ENCODE data around the gene BCL11B. TPM values are rescaled to one million over a fixed set of nuclear protein-coding genes. Genes with fewer than 3 reads are reported as not detected.

BCL11B gene
- total and polyA plus RNA-seq, 2 donors = 15.1 to 55.5 TPM

DNA sequence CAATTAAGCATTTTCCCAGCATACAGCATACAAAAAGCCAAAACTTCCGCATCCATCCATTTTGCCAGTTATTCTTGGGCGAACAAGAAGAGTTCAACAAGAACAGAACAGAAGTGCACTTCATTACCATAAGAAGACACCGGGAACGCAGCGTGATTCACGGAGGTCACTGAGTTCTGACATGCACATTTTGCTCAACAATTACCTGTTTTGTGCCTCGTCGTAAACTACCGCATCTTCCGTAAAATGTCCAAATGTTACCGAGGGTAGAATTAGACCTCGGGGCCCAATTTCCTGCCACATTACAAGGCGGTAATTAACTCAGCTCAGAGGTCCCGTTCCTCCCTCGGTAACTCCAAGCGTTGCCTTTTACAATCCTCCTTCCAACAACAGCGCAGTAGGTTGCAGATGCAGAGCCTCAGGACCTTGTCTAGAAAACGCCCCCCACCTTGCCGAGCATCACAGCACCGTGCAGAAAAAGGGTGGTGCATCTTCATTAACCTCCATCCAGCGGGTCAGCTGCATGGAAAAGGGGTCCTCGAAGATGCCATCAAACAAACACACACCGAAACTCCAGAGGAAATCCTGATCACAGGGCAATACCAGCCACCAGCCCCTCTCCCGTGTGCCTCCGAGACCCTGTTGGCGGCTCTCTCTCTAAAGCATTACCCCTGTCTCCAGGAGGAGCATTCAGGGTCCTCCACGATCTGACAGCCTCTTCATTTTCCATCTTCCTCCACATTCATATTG is 125.2 kb downstream of the BCL11B start:
- Histone ChIP-seq H3K4me3 (ENCODE audit: low read length in 2 of 2) (no peak overlapping the region), H3K36me3 (ENCODE audit: control insufficient read depth in 2 of 2, insufficient read depth in 2 of 2, low read length in 1 of 2) (no peaks in the 10 kb centered on the region), H3K27ac (ENCODE audit: low read depth in 1 of 2, low read length in 1 of 2) (no peak overlapping the region), H3K4me1 (ENCODE audit: control insufficient read depth in 2 of 2, insufficient read depth in 2 of 2, low read length in 2 of 2) (peaks cover 0 to 2% of the 10 kb centered on the region in 2 donors), H3K9me3 (ENCODE audit: control insufficient read depth in 2 of 2, insufficient read depth in 1 of 2, low read length in 1 of 2) (no peaks in the 10 kb centered on the region), H3K27me3 (ENCODE audit: control insufficient read depth in 2 of 2, insufficient read depth in 1 of 2, low read length in 1 of 2) (peaks cover 0 to 10% of the 10 kb centered on the region in 2 donors)
- DNase-seq (ENCODE audit: low read depth in 6 of 9, low spot score in 9 of 9) = no peak
- 80% methylated on average over 27 of the region's 27 CpGs for WGBS

DNA sequence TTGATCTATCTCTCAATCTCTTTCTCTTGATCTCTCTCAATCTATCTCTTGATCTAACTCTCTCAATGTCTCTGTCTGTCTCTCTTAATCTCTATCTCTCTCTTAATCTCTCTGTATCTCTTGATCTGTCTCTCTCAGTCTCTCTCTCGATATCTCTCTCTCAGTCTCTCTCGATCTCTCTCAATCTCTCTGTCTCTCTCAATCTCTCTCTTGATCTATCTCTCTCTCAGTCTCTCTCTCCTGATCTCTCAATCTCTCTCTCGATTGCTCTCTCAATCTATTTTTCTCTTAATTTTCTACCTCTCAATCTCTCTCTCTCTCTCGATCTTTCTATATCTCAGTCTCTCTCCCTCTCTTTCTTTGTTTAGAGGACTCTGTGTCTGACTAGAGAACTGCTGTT is 126.7 kb downstream of the BCL11B start:
- Histone ChIP-seq H3K27me3 (ENCODE audit: control insufficient read depth in 2 of 2, insufficient read depth in 1 of 2, low read length in 1 of 2) (peaks cover 0 to 10% of the 10 kb centered on the region in 2 donors), H3K4me3 (ENCODE audit: low read length in 2 of 2) (no peak overlapping the region), H3K9me3 (ENCODE audit: control insufficient read depth in 2 of 2, insufficient read depth in 1 of 2, low read length in 1 of 2) (no peaks in the 10 kb centered on the region), H3K36me3 (ENCODE audit: control insufficient read depth in 2 of 2, insufficient read depth in 2 of 2, low read length in 1 of 2) (no peaks in the 10 kb centered on the region), H3K4me1 (ENCODE audit: control insufficient read depth in 2 of 2, insufficient read depth in 2 of 2, low read length in 2 of 2) (peaks cover 0 to 2% of the 10 kb centered on the region in 2 donors), H3K27ac (ENCODE audit: low read depth in 1 of 2, low read length in 1 of 2) (no peak overlapping the region)
- WGBS = 96% methylated on average over 4 of the region's 4 CpGs
- DNase-seq (ENCODE audit: low read depth in 6 of 9, low spot score in 9 of 9) = no peak

DNA sequence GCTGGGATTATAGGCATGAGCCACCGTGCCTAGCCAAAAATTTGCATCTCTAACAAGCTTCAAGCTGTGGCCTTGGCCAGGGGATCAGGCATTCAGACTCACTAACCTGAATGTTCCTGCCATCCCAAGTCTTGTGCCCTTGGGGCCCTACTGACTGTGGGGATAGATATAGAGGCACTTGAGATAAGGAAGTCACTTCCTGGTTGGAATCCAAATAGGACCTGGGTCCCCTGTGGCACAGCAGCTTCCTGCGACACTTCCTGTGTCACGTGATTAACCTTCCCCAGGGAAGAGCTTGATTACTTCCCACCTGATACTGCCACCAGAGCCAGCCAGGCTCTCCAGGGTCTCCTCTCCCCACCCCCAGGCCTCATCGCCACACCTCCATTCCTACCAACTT is 128.2 kb downstream of the BCL11B start:
- no peaks in the 10 kb centered on the region for H3K9me3 ChIP-seq (ENCODE audit: control insufficient read depth in 2 of 2, insufficient read depth in 1 of 2, low read length in 1 of 2)
- 77% methylated on average over 4 of the region's 4 CpGs for WGBS
- H3K27ac ChIP-seq (ENCODE audit: low read depth in 1 of 2, low read length in 1 of 2) = no peak overlapping the region
- H3K4me1 ChIP-seq (ENCODE audit: control insufficient read depth in 2 of 2, insufficient read depth in 2 of 2, low read length in 2 of 2) = peaks cover 0 to 8% of the 10 kb centered on the region in 2 donors
- peaks cover 0 to 10% of the 10 kb centered on the region in 2 donors for H3K27me3 ChIP-seq (ENCODE audit: control insufficient read depth in 2 of 2, insufficient read depth in 1 of 2, low read length in 1 of 2)
- no peaks in the 10 kb centered on the region for H3K36me3 ChIP-seq (ENCODE audit: control insufficient read depth in 2 of 2, insufficient read depth in 2 of 2, low read length in 1 of 2)
- H3K4me3 ChIP-seq (ENCODE audit: low read length in 2 of 2) = no peak overlapping the region
- DNase-seq (ENCODE audit: low read depth in 6 of 9, low spot score in 9 of 9) = no peak

DNA sequence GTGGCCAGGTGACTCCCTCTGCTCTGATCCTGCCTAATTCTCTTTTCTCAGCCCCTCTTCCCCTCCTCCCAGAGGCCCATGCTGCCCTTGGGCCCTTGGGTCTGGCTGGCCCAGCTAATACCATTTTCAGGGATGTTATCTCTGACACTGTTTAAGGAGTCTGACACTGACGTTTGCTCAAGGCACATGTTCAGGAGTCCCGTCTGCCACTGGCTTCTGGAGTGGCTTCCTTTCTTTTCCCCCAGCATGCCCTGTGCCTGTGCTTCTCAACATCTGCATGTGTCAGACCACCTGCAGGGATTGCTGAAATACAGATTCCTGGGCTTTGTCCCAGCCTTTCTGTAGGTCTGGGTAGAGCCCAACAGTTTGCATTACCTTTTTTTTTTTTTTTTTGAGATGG is 128.9 kb downstream of the BCL11B start:
- 62% methylated on average over 2 of the region's 2 CpGs for WGBS
- Histone ChIP-seq H3K4me1 (ENCODE audit: control insufficient read depth in 2 of 2, insufficient read depth in 2 of 2, low read length in 2 of 2) (peaks cover 0 to 12% of the 10 kb centered on the region in 2 donors), H3K27ac (ENCODE audit: low read depth in 1 of 2, low read length in 1 of 2) (no peak overlapping the region), H3K9me3 (ENCODE audit: control insufficient read depth in 2 of 2, insufficient read depth in 1 of 2, low read length in 1 of 2) (no peaks in the 10 kb centered on the region), H3K36me3 (ENCODE audit: control insufficient read depth in 2 of 2, insufficient read depth in 2 of 2, low read length in 1 of 2) (no peaks in the 10 kb centered on the region), H3K4me3 (ENCODE audit: low read length in 2 of 2) (no peak overlapping the region), H3K27me3 (ENCODE audit: control insufficient read depth in 2 of 2, insufficient read depth in 1 of 2, low read length in 1 of 2) (peaks cover 0 to 10% of the 10 kb centered on the region in 2 donors)
- DNase-seq (ENCODE audit: low read depth in 6 of 9, low spot score in 9 of 9) = no peak

DNA sequence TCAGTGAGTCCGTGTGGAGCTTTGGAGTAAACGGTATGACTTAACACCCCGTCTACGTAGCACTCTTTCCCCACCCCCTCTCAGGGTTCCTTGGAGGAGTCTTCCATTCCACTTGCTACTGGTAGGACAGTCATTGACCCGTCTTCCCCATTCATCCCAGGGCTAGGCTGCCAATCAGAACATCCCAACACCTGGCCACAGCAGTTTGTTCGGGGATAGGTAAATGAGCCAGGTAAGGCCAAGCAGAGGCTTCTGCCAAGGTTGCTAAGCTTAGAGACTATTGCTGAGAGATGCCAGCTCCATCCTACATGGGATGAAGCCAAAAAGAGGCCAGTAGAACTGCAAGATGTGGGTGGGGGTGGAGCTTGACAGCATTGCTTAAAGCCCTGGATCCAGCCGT is 130.8 kb downstream of the BCL11B start:
- H3K27ac ChIP-seq (ENCODE audit: low read depth in 1 of 2, low read length in 1 of 2) = no peak overlapping the region

DNA sequence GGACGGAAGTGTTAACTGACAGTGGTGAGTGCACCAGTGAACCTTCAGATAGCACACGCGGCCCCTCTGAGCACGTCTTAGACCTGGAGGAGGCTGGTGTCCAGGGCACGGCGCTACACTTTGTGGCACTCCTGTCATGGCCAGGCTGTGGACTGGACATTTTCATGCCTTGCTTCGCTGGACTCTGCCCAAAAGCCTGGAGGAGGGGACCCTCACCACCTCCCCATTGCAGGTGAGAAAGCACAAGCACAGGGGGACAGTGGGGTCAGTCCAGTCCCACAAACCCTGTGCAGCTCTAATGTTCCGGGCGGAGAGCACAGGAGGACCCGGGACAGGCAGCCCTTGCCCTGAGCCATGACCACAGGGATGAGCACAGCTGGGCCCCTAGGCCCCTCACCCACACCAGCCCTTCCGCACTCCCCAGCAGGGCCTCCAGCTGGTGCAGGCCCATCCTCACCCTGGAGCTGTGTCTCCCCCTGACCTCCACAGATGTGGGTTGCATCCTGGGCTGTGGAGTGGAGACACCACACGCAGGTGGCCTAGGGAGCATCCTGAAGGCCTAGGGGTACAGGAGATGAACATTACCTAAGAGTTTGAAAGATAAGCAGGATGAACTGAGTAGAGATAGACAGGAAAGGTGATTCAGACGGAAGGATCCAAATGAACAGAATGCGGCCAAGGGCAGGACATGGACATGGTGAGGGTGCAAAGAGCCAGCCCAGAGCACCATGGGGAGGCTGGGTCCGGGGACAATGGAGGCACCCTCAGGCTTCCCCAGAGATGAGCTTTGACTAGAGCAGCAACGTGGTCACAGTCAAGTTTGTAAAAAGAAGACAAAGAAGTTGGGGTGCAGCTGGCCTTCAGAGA is 132.8 kb downstream of the BCL11B start:
- no peaks in the 10 kb centered on the region for H3K9me3 ChIP-seq (ENCODE audit: control insufficient read depth in 2 of 2, insufficient read depth in 1 of 2, low read length in 1 of 2)
- no peak overlapping the region for H3K4me3 ChIP-seq (ENCODE audit: low read length in 2 of 2)
- H3K4me1 ChIP-seq (ENCODE audit: control insufficient read depth in 2 of 2, insufficient read depth in 2 of 2, low read length in 2 of 2) = peaks cover 9 to 28% of the 10 kb centered on the region in 2 donors
- H3K27me3 ChIP-seq (ENCODE audit: control insufficient read depth in 2 of 2, insufficient read depth in 1 of 2, low read length in 1 of 2) = no peaks in the 10 kb centered on the region
- no peaks in the 10 kb centered on the region for H3K36me3 ChIP-seq (ENCODE audit: control insufficient read depth in 2 of 2, insufficient read depth in 2 of 2, low read length in 1 of 2)
- 93% methylated on average over 16 of the region's 16 CpGs for WGBS
- H3K27ac ChIP-seq (ENCODE audit: low read depth in 1 of 2, low read length in 1 of 2) = no peak overlapping the region
- no peak for DNase-seq (ENCODE audit: low read depth in 6 of 9, low spot score in 9 of 9)

More for the DNA sequence above, 130.8 kb downstream of the BCL11B start:
- Histone ChIP-seq H3K4me1 (ENCODE audit: control insufficient read depth in 2 of 2, insufficient read depth in 2 of 2, low read length in 2 of 2) (peaks cover 9 to 23% of the 10 kb centered on the region in 2 donors), H3K27me3 (ENCODE audit: control insufficient read depth in 2 of 2, insufficient read depth in 1 of 2, low read length in 1 of 2) (no peaks in the 10 kb centered on the region), H3K9me3 (ENCODE audit: control insufficient read depth in 2 of 2, insufficient read depth in 1 of 2, low read length in 1 of 2) (no peaks in the 10 kb centered on the region), H3K4me3 (ENCODE audit: low read length in 2 of 2) (no peak overlapping the region), H3K36me3 (ENCODE audit: control insufficient read depth in 2 of 2, insufficient read depth in 2 of 2, low read length in 1 of 2) (no peaks in the 10 kb centered on the region)
- no peak for DNase-seq (ENCODE audit: low read depth in 6 of 9, low spot score in 9 of 9)
- 95% methylated on average over 7 of the region's 7 CpGs for WGBS

DNA sequence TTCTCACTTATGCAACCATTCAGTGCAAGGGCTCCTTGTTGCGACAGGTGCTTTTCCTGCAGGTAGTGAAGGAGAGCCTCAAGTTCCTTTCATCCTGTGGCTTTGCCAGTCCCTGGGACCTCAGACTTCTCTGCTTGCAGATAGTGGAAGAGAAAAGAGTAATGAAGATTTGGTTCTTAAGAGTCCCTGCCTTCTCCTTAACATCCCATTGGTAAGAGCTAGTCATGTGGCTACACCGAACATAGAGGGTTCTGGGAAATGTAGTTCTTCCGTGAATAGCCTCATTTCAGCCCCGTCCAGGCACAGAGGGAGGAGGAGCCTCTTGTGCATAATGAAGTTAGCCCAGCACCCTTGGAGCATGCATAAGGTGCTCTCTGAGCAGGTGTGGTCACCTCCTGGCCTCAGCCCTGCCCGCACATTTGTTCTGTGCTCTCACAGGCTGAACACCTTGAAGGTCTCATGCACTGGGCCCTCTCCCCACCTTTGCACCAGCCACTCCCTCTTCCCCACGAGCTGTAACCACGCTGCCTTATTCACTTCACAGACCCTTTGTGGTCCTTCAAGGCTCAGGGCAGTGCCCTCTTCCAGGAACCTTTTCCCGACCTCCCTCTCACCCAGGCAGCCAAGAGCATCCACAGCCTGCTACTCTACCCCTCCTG is 134.0 kb downstream of the BCL11B start:
- Histone ChIP-seq H3K4me1 (ENCODE audit: control insufficient read depth in 2 of 2, insufficient read depth in 2 of 2, low read length in 2 of 2) (peaks cover 14 to 37% of the 10 kb centered on the region in 2 donors), H3K9me3 (ENCODE audit: control insufficient read depth in 2 of 2, insufficient read depth in 1 of 2, low read length in 1 of 2) (no peaks in the 10 kb centered on the region), H3K4me3 (ENCODE audit: low read length in 2 of 2) (no peak overlapping the region), H3K36me3 (ENCODE audit: control insufficient read depth in 2 of 2, insufficient read depth in 2 of 2, low read length in 1 of 2) (no peaks in the 10 kb centered on the region), H3K27ac (ENCODE audit: low read depth in 1 of 2, low read length in 1 of 2) (no peak overlapping the region), H3K27me3 (ENCODE audit: control insufficient read depth in 2 of 2, insufficient read depth in 1 of 2, low read length in 1 of 2) (no peaks in the 10 kb centered on the region)
- 81% methylated on average over 8 of the region's 8 CpGs for WGBS
- DNase-seq (ENCODE audit: low read depth in 6 of 9, low spot score in 9 of 9) = peak in 4 of 9 donors; percentile 17 to 52 (median 29)

DNA sequence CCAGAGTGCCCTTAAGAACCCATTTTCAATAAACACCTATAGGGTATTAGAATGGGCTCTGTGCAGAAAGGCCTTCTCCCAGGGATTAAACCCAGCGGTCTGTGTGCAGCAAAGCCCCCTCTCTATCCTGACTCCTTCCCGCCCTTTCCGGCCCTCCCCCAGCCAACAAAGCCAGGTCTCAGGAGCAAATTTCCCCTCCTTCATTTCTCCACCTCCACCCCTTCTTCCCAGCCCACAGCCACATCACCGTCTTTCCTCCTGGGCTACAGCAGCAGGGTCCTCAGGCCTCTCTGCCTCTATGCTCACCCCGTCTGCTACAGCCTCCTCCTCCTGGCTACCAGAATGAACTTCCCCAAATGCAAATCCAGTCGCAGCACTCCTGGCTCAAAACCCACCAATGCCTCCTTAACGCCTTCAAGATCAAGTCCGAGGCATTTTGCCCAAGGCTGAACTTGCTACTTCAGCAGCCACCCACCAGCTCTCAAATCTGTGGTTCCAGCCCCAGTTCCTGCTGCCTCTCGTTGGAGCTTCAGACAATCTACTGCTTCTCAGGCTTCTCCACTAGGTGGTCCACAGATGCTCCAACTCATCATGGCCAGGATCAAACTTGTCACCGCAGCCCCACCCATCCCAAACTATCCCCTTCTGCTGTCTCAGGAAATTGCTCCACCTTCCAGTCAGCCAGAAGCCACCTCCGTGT is 134.8 kb downstream of the BCL11B start:
- Histone ChIP-seq H3K27ac (ENCODE audit: low read depth in 1 of 2, low read length in 1 of 2) (no peak overlapping the region), H3K9me3 (ENCODE audit: control insufficient read depth in 2 of 2, insufficient read depth in 1 of 2, low read length in 1 of 2) (no peaks in the 10 kb centered on the region), H3K27me3 (ENCODE audit: control insufficient read depth in 2 of 2, insufficient read depth in 1 of 2, low read length in 1 of 2) (no peaks in the 10 kb centered on the region), H3K36me3 (ENCODE audit: control insufficient read depth in 2 of 2, insufficient read depth in 2 of 2, low read length in 1 of 2) (no peaks in the 10 kb centered on the region), H3K4me1 (ENCODE audit: control insufficient read depth in 2 of 2, insufficient read depth in 2 of 2, low read length in 2 of 2) (peaks cover 14 to 38% of the 10 kb centered on the region in 2 donors), H3K4me3 (ENCODE audit: low read length in 2 of 2) (no peak overlapping the region)
- DNase-seq (ENCODE audit: low read depth in 6 of 9, low spot score in 9 of 9) = no peak
- WGBS = 76% methylated on average over 11 of the region's 11 CpGs

Data from thymus (tissue), 11 donors.